H1 (cell line): Measurements from ENCODE around the gene MSI2. TPM values are rescaled to one million over a fixed set of nuclear protein-coding genes. Genes with fewer than 3 reads are reported as not detected.

Source experiments
- BACH1 ChIP-seq: IDR thresholded peaks from 2 replicates; pipeline ENCODE4 v1.6.1; 2012; ENCODE audit warnings: low read length, improper control_type of control experiment
- HDAC2 ChIP-seq, 2 experiments: fragments of 300-600 bp in 1 of 2; sonication (generic) in 1 of 2; IDR thresholded peaks; 2 replicates each; pipeline ENCODE4 v1.6.1; 2011 to 2012; ENCODE audit warnings: low read depth in 2 of 2, low read length in 2 of 2, mild to moderate bottlenecking in 2 of 2, moderate library complexity in 2 of 2, borderline replicate concordance in 1 of 2, inconsistent platforms in 1 of 2
- KDM4A ChIP-seq: IDR thresholded peaks from one replicate; pipeline ENCODE4 v1.7.1; 2012; ENCODE audit warnings: low read depth, mild to moderate bottlenecking, moderate library complexity, low read length, inconsistent platforms; ENCODE audit not compliant: severe bottlenecking
- MAFK ChIP-seq: IDR thresholded peaks from 2 replicates; pipeline ENCODE4 v1.6.1; 2012; ENCODE audit warnings: low read depth, mild to moderate bottlenecking, improper control_type of control experiment, low read length
- RAD21 ChIP-seq, 2 experiments: IDR thresholded peaks in 1 of 2; conservative IDR thresholded peaks in 1 of 2; 2 replicates each; pipeline ENCODE4 v1.6.1; 2011; ENCODE audit warnings: low read depth in 2 of 2, low read length in 2 of 2, improper control_type of control experiment in 1 of 2, inconsistent platforms in 1 of 2, mild to moderate bottlenecking in 1 of 2, moderate library complexity in 1 of 2
- polyA plus RNA-seq, 7 experiments: library from polyadenylated mRNA; depleted of rRNA in 3 of 7; stranded (reverse) in 5 of 7; unstranded in 2 of 7; fragments of >200 nt in 5 of 7; fragments of 200-250 nt in 2 of 7; gene quantifications; 1 replicate in 5 of 7; 2 replicates in 1 of 7; 4 replicates in 1 of 7; pipeline versions ENCODE4 v1.2.1 to v1.2.3, GENCODE V29; 2011 to 2013; ENCODE audit warnings: missing spikeins in 2 of 7, mixed read lengths in 2 of 7
- total RNA-seq: library from RNA; stranded (reverse); fragmentation: NEBNext Ultra II Directional; extraction: Animal tissue kit (Norgen Biotek cat#: 25700); gene quantifications from 2 replicates; pipeline ENCODE4 v1.2.1, GENCODE V29; 2021
- TF ChIP-seq, protein P1 (sequence below): IDR thresholded peaks from 2 replicates; pipeline ENCODE4 v1.6.1; 2012; ENCODE audit warnings: inconsistent platforms

MSI2 gene
- total and polyA plus RNA-seq, 2 of the 8 experiments (the other 6 are each of a cell fraction or from before 2014, with no cell fraction given): 36.7 to 80.6 TPM

DNA sequence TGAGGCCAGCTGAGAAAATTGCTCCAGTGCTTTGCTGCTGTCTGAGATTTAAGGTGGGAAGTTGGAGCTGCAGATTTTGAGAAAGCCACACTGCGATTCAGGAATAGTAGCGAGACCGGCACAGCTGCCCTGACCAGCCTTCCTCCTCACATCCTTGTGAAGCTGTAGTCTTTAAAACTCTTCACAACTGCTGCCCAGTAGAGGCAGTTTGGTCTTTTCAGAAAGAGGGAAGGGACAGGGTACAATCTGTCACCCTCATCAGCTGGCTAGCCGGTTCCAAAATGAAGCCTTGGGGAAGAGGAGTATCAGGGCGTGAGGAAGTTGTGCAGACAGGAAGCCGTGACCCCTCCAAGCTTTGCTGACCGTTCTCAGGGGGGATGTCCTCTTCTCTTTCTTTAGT, 195.3 kb downstream of the MSI2 start (continued):
- TF ChIP-seq KDM4A: no peak
- no peak for TF ChIP-seq HDAC2 (IDR thresholded peaks at IDR 0.05; ENCODE audit: borderline replicate concordance in 1 of 2, low read depth in 2 of 2, low read length in 2 of 2)
- TF ChIP-seq RAD21 (IDR thresholded peaks at IDR 0.05 in 1 of 2, conservative IDR thresholded peaks at IDR 0.05 in 1 of 2; ENCODE audit: low read depth in 2 of 2, low read length in 2 of 2): no peak
- TF ChIP-seq, protein P1, sequence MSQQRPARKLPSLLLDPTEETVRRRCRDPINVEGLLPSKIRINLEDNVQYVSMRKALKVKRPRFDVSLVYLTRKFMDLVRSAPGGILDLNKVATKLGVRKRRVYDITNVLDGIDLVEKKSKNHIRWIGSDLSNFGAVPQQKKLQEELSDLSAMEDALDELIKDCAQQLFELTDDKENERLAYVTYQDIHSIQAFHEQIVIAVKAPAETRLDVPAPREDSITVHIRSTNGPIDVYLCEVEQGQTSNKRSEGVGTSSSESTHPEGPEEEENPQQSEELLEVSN: no peak
- no peak for TF ChIP-seq BACH1
- no peak for TF ChIP-seq MAFK
